ENCODE measurements around the gene ARHGAP8. TPM values are rescaled to one million over a fixed set of nuclear protein-coding genes. Genes with fewer than 3 reads are reported as not detected.

ARHGAP8 gene
- total RNA-seq, 1 donor from 2014 or later: 0.96 TPM

GRCh38 chr22:44707178-44707577 is 45.2 kb upstream of the ARHGAP8 start:
- H3K9me3 Mint-ChIP-seq: no peaks in the 10 kb centered on the region
- H3K36me3 Mint-ChIP-seq (ENCODE audit: low read depth): no peaks in the 10 kb centered on the region
- no peak for TF ChIP-seq CTCF (conservative IDR thresholded peaks at IDR 0.05)
- no peak overlapping the region for H3K4me3 Mint-ChIP-seq
- peaks cover 12% of the 10 kb centered on the region for H3K27me3 Mint-ChIP-seq (ENCODE audit: low read depth)
- peaks cover 13% of the 10 kb centered on the region for H3K4me1 Mint-ChIP-seq
- no peak overlapping the region for H3K27ac Mint-ChIP-seq (ENCODE audit: unreplicated experiment)
- no peak for DNase-seq (ENCODE audit: low read depth, low spot score)

DNA sequence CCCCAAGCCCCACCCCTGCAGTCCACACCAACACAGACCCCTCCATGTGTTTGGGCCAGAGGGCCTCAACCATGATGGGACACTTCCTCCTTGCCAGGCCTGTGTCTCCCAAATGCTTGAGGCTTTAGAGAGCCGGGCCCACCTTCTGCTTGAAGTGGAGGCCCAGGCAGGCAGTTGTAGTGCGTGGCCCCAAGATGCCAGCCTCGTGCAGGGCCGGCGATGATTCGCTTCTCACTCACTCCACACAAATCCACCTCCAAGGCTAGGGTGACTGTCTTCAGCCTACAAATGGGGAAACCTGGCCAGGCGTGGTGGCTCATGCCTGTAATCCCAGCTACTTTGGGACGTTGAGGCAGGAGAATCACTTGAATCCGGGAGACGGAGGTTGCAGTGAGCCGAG is 44.6 kb upstream of the ARHGAP8 start:
- no peak for DNase-seq (ENCODE audit: low read depth, low spot score)
- no peaks in the 10 kb centered on the region for H3K9me3 Mint-ChIP-seq
- H3K27ac Mint-ChIP-seq (ENCODE audit: unreplicated experiment): no peak overlapping the region
- H3K27me3 Mint-ChIP-seq (ENCODE audit: low read depth): peaks cover 12% of the 10 kb centered on the region
- TF ChIP-seq CTCF (conservative IDR thresholded peaks at IDR 0.05): no peak
- peaks cover 13% of the 10 kb centered on the region for H3K4me1 Mint-ChIP-seq
- no peaks in the 10 kb centered on the region for H3K36me3 Mint-ChIP-seq (ENCODE audit: low read depth)
- no peak overlapping the region for H3K4me3 Mint-ChIP-seq

DNA sequence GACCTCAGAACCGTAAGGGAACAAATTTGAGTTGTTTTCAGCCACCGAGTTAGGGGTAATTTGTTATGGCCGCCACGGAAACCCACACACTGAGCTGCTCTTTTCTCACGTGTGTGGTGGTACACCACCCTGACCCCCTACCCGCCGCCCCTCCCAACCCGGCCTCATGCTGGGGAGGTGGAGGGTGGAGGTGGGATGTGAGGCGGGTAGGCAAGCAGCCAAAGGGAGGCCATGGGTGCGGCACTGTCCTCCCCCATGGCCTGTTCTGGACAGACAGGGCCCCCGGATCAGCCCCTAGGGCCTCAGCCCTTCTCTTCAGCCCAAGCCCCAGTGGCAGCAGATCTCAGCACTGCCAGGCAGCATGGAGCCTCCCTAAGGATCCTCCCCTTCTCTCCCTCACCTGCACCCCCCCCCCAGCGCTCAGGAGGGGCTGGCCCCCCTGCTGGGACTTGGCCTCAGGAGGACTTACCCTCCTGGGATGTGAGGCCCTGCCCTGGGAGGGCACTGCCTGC is 42.4 kb upstream of the ARHGAP8 start:
- H3K9me3 Mint-ChIP-seq: no peaks in the 10 kb centered on the region
- H3K36me3 Mint-ChIP-seq (ENCODE audit: low read depth): no peaks in the 10 kb centered on the region
- H3K4me1 Mint-ChIP-seq: no peaks in the 10 kb centered on the region
- no peak for TF ChIP-seq CTCF (conservative IDR thresholded peaks at IDR 0.05)
- DNase-seq (ENCODE audit: low read depth, low spot score): no peak
- H3K4me3 Mint-ChIP-seq: no peak overlapping the region
- no peaks in the 10 kb centered on the region for H3K27me3 Mint-ChIP-seq (ENCODE audit: low read depth)
- H3K27ac Mint-ChIP-seq (ENCODE audit: unreplicated experiment): no peak overlapping the region

- Mint-ChIP-seq H3K4me1 (no peaks in the 10 kb centered on the region), H3K36me3 (ENCODE audit: low read depth) (no peaks in the 10 kb centered on the region), H3K9me3 (no peaks in the 10 kb centered on the region), H3K4me3 (no peak overlapping the region), H3K27ac (ENCODE audit: unreplicated experiment) (no peak overlapping the region), H3K27me3 (ENCODE audit: low read depth) (no peaks in the 10 kb centered on the region)
- no peak for DNase-seq (ENCODE audit: low read depth, low spot score)
- TF ChIP-seq CTCF (conservative IDR thresholded peaks at IDR 0.05): no peak
Observed at GRCh38 chr22:44710474-44711240, 41.7 kb upstream of the ARHGAP8 start.

- TF ChIP-seq CTCF (conservative IDR thresholded peaks at IDR 0.05): no peak
- Mint-ChIP-seq H3K36me3 (ENCODE audit: low read depth) (no peaks in the 10 kb centered on the region), H3K27ac (ENCODE audit: unreplicated experiment) (no peak overlapping the region), H3K4me1 (no peaks in the 10 kb centered on the region), H3K4me3 (no peak overlapping the region), H3K27me3 (ENCODE audit: low read depth) (no peaks in the 10 kb centered on the region), H3K9me3 (no peaks in the 10 kb centered on the region)
- DNase-seq (ENCODE audit: low read depth, low spot score): no peak
Observed at GRCh38 chr22:44711241-44711560, 41.2 kb upstream of the ARHGAP8 start.

Data from neural crest cell (in vitro differentiated cells).